SK-N-SH (cell line): ENCODE results near the gene ZNF396. TPM values are rescaled to one million over a fixed set of nuclear protein-coding genes. Genes with fewer than 3 reads are reported as not detected.

Experiments
- CTCF ChIA-PET: fragments of 300-600, 350-600 bp; formaldehyde crosslinking; extraction: SDS; loops from one replicate; lab custom pipeline; 2021; lab: Yijun Ruan, JAX
- POLR2A ChIA-PET: fragments of 350-600 bp; sonication (Branson Sonifier 250); formaldehyde crosslinking; extraction: SDS; loops from one replicate; lab custom pipeline; 2020; ENCODE audit warnings: antibody characterized with exemption, inconsistent platforms; lab: Yijun Ruan, JAX
- DNase-seq: peaks from one replicate; pipeline ENCODE4 v3.0.0; 2012
- H2AFZ ChIP-seq: fragments of 200-600 bp; sonication (generic); 2 replicates; pipeline ENCODE4 v1.8.1; 2016; ENCODE audit warnings: antibody characterized with exemption, mild to moderate bottlenecking, low read depth
- H3F3A ChIP-seq: fragments of 200-600 bp; sonication (generic); replicated peaks from 2 replicates; pipeline ENCODE3; 2016; ENCODE audit warnings: antibody characterized with exemption, mild to moderate bottlenecking; ENCODE audit not compliant: insufficient read depth
- H3K27ac ChIP-seq, 2 experiments: fragments of 200-500 bp in 1 of 2; fragments of 200-600 bp in 1 of 2; sonication (Bioruptor generic) in 1 of 2; sonication (generic), shearing (Covaris generic) in 1 of 2; 2 replicates each; pipeline versions ENCODE4 v1.5.1 to v1.6.1; 2014 to 2016; ENCODE audit warnings: low read depth in 2 of 2, inconsistent platforms in 1 of 2, low read length in 1 of 2, mild to moderate bottlenecking in 1 of 2, mixed read lengths in 1 of 2
- H3K27me3 ChIP-seq: fragments of 200-600 bp; sonication (generic), shearing (Covaris generic); 2 replicates; pipeline ENCODE4 v1.6.1; 2016; ENCODE audit warnings: mixed run types; ENCODE audit not compliant: insufficient read depth
- H3K36me3 ChIP-seq, 2 experiments: fragments of 200-500 bp in 1 of 2; fragments of 200-600 bp in 1 of 2; sonication (Bioruptor generic) in 1 of 2; sonication (generic) in 1 of 2; replicated peaks in 1 of 2; 2 replicates each; pipeline versions ENCODE3 to v1.5.1; 2014 to 2016; ENCODE audit warnings: low read length in 1 of 2, mild to moderate bottlenecking in 1 of 2; ENCODE audit not compliant: insufficient read depth in 2 of 2, control insufficient read depth in 1 of 2
- H3K4me1 ChIP-seq, 2 experiments: fragments of 200-500 bp in 1 of 2; fragments of 200-600 bp in 1 of 2; sonication (Bioruptor generic) in 1 of 2; sonication (generic), shearing (Covaris generic) in 1 of 2; 2 replicates each; pipeline versions ENCODE4 v1.5.1 to v1.6.1; 2014 to 2016; ENCODE audit warnings: low read depth in 1 of 2, low read length in 1 of 2, mixed run types in 1 of 2; ENCODE audit not compliant: insufficient read depth in 2 of 2, control insufficient read depth in 1 of 2
- H3K4me2 ChIP-seq: fragments of 200-600 bp; sonication (generic), shearing (Covaris generic); 2 replicates; pipeline ENCODE4 v1.6.1; 2017; ENCODE audit warnings: mixed run types
- H3K4me3 ChIP-seq, 2 experiments: fragments of 200-500 bp in 1 of 2; fragments of 200-600 bp in 1 of 2; sonication (Bioruptor generic) in 1 of 2; sonication (generic), shearing (Covaris generic) in 1 of 2; 2 replicates each; pipeline versions ENCODE4 v1.5.1 to v1.8.1; 2014 to 2016; ENCODE audit warnings: low read depth in 2 of 2, inconsistent platforms in 1 of 2, low read length in 1 of 2, mild to moderate bottlenecking in 1 of 2, mixed read lengths in 1 of 2, moderate library complexity in 1 of 2
- H3K79me2 ChIP-seq: fragments of 200-600 bp; sonication (generic); 2 replicates; pipeline ENCODE4 v1.8.1; 2017; ENCODE audit warnings: mild to moderate bottlenecking; ENCODE audit not compliant: insufficient read depth
- H3K9ac ChIP-seq: fragments of 200-600 bp; sonication (generic); 2 replicates; pipeline ENCODE4 v1.6.1; 2017; ENCODE audit warnings: mixed run types
- H3K9me2 ChIP-seq: fragments of 200-600 bp; sonication (generic); 2 replicates; pipeline ENCODE4 v1.6.1; 2017; ENCODE audit warnings: mixed run types
- H3K9me3 ChIP-seq: fragments of 200-600 bp; sonication (generic); 2 replicates; pipeline ENCODE4 v1.6.1; 2017; ENCODE audit warnings: mixed run types, mild to moderate bottlenecking, moderate library complexity
- H4K20me1 ChIP-seq: fragments of 200-600 bp; sonication (generic); 2 replicates; pipeline ENCODE4 v1.6.1; 2017; ENCODE audit warnings: mild to moderate bottlenecking, mixed run types; ENCODE audit not compliant: insufficient read depth
- ELF1 ChIP-seq: IDR thresholded peaks from 2 replicates; pipeline ENCODE4 v1.4.0; 2012
- EP300 ChIP-seq, 2 experiments: IDR thresholded peaks; 2 replicates each; pipeline versions ENCODE4 v1.4.0 to v1.6.1; 2012; ENCODE audit warnings: borderline replicate concordance in 1 of 2, low read depth in 1 of 2, low read length in 1 of 2
- EZH2phosphoT487 ChIP-seq: fragments of 200-600 bp; sonication (generic); IDR thresholded peaks from 2 replicates; pipeline ENCODE4 v1.6.1; 2017; ENCODE audit warnings: low read depth, mixed run types, mild to moderate bottlenecking, antibody characterized with exemption, moderate library complexity, borderline replicate concordance
- FOXJ3 ChIP-seq: sonication (generic); formaldehyde crosslinking; IDR thresholded peaks from 2 replicates; pipeline ENCODE4 v1.5.1; 2020; ENCODE audit warnings: mild to moderate bottlenecking, missing genetic modification reagents
- JUND ChIP-seq: IDR thresholded peaks from 2 replicates; pipeline ENCODE4 v1.4.0; 2012
- MXI1 ChIP-seq: IDR thresholded peaks from 2 replicates; pipeline ENCODE4 v1.6.1; 2012; ENCODE audit warnings: mild to moderate bottlenecking, low read depth, low read length, improper control_type of control experiment
- NFIC ChIP-seq: IDR thresholded peaks from 2 replicates; pipeline ENCODE4 v1.4.0; 2012; ENCODE audit warnings: borderline replicate concordance
- NRF1 ChIP-seq: IDR thresholded peaks from 2 replicates; pipeline ENCODE4 v1.6.1; 2012; ENCODE audit warnings: low read depth, mild to moderate bottlenecking, low read length
- POLR2AphosphoS5 ChIP-seq: IDR thresholded peaks from 2 replicates; pipeline ENCODE4 v1.6.1; 2012; ENCODE audit warnings: low read depth, low read length
- RCOR1 ChIP-seq: fragments of 150-350 bp; IDR thresholded peaks from 2 replicates; pipeline ENCODE4 v1.6.1; 2017; ENCODE audit warnings: antibody characterized with exemption, low read length
- REST ChIP-seq: IDR thresholded peaks from 2 replicates; pipeline ENCODE4 v1.6.1; 2012; ENCODE audit warnings: mild to moderate bottlenecking, low read depth, low read length, moderate library complexity
- RFX5 ChIP-seq: IDR thresholded peaks from 2 replicates; pipeline ENCODE4 v1.6.1; 2012; ENCODE audit warnings: mild to moderate bottlenecking, improper control_type of control experiment, low read length
- RXRA ChIP-seq: IDR thresholded peaks from 2 replicates; pipeline ENCODE4 v1.4.0; 2012; ENCODE audit warnings: low read depth, mild to moderate bottlenecking, borderline replicate concordance
- SMC3 ChIP-seq: IDR thresholded peaks from 2 replicates; pipeline ENCODE4 v1.6.1; 2012; ENCODE audit warnings: low read depth, low read length, improper control_type of control experiment
- TEAD4 ChIP-seq: IDR thresholded peaks from 2 replicates; pipeline ENCODE4 v1.4.0; 2012; ENCODE audit warnings: mild to moderate bottlenecking, borderline replicate concordance; ENCODE audit not compliant: insufficient read depth
- YY1 ChIP-seq: IDR thresholded peaks from 2 replicates; pipeline ENCODE4 v1.4.0; 2012; ENCODE audit warnings: low read depth, mild to moderate bottlenecking
- WGBS: methylation state at CpG from one replicate; pipeline ENCODE4 v1.1.6; 2017; ENCODE audit warnings: low lambda C conversion rate; 5-methylcytosine and 5-hydroxymethylcytosine counted together
- polyA plus RNA-seq, 3 experiments: library from polyadenylated mRNA; depleted of rRNA; stranded (reverse); fragments of >200 nt; gene quantifications; 2 replicates each; pipeline ENCODE4 v1.2.3, GENCODE V29; 2012
- TF ChIP-seq, protein P1 (sequence below): IDR thresholded peaks from 2 replicates; pipeline ENCODE4 v1.4.0; 2012; ENCODE audit warnings: low read depth
- TF ChIP-seq, protein P2 (sequence below): IDR thresholded peaks from 2 replicates; pipeline ENCODE4; 2012
- TF ChIP-seq, protein P3 (sequence below): IDR thresholded peaks from 2 replicates; pipeline ENCODE4 v1.4.0; 2012; ENCODE audit warnings: low read depth, borderline replicate concordance
- TF ChIP-seq, protein P4 (sequence below): fragments of 150-350 bp; IDR thresholded peaks from 2 replicates; pipeline ENCODE4 v1.6.1; 2017; ENCODE audit warnings: antibody characterized with exemption, low read length, low read depth, borderline replicate concordance

ZNF396 gene
- polyA plus RNA-seq, 1 of the 3 experiments (the other 2 are of a cell fraction) = 0.41 TPM

DNA sequence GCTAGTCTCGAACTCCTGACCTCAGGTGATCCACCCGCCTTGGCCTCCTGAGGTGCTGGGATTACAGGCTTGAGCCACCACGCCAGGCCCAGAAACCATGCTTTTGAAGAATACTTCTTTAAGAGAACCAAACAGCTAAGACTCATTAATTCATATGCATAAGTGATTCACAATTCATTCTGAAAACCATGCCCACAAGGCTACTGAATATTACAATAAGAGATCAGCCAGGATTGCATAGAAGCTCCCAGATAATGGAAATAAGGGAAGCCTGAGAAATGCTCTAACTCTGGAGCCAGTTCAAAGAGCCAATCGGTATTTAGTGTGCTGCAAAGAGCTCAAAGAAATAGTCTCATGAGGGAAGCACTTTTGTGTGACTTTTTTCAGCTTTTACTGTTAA lies 2.4 kb downstream of the ZNF396 start:
- Histone ChIP-seq H3K9me3 (no peaks in the 10 kb centered on the region), H3K27me3 (peaks cover 6% of the 10 kb centered on the region; the same call in 1 of the 2 replicates), H4K20me1 (no peaks in the 10 kb centered on the region), H3K4me2 (no peak overlapping the region), H3K27ac (no peak overlapping the region), H3K79me2 (no peaks in the 10 kb centered on the region), H3K4me3 (no peak overlapping the region), H3K9me2 (no peaks in the 10 kb centered on the region), H3F3A (no peaks in the 10 kb centered on the region), H3K36me3 (no peaks in the 10 kb centered on the region), H3K4me1 (peaks cover 0 to 5% of the 10 kb centered on the region in 2 experiments; a peak in 1 of 4 replicates), H3K9ac (no peak overlapping the region), H2AFZ (no peak overlapping the region)
- TF ChIP-seq, protein P1, sequence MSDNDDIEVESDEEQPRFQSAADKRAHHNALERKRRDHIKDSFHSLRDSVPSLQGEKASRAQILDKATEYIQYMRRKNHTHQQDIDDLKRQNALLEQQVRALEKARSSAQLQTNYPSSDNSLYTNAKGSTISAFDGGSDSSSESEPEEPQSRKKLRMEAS = no peak
- no peak for TF ChIP-seq POLR2AphosphoS5
- no peak for TF ChIP-seq NRF1
- TF ChIP-seq, protein P2, sequence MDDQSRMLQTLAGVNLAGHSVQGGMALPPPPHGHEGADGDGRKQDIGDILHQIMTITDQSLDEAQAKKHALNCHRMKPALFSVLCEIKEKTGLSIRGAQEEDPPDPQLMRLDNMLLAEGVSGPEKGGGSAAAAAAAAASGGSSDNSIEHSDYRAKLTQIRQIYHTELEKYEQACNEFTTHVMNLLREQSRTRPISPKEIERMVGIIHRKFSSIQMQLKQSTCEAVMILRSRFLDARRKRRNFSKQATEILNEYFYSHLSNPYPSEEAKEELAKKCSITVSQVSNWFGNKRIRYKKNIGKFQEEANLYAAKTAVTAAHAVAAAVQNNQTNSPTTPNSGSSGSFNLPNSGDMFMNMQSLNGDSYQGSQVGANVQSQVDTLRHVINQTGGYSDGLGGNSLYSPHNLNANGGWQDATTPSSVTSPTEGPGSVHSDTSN = no peak
- no peak for TF ChIP-seq TEAD4
- TF ChIP-seq, protein P3, sequence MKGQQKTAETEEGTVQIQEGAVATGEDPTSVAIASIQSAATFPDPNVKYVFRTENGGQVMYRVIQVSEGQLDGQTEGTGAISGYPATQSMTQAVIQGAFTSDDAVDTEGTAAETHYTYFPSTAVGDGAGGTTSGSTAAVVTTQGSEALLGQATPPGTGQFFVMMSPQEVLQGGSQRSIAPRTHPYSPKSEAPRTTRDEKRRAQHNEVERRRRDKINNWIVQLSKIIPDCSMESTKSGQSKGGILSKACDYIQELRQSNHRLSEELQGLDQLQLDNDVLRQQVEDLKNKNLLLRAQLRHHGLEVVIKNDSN = no peak
- no peak for TF ChIP-seq RXRA
- TF ChIP-seq RCOR1 = no peak
- no peak for TF ChIP-seq RFX5
- WGBS = 83% methylated on average over 4 of the region's 4 CpGs
- no peak for DNase-seq
- POLR2A ChIA-PET = interaction anchor here (1.2 kb wide), 1 partner anchor 134 kb away, joined by 4 read pairs; the partner anchor contains the start of gene ZNF397
- CTCF ChIA-PET = interaction anchor here (0.7 to 2.5 kb wide), 3 partner anchors 12 to 231 kb away, joined by 4 to 17 read pairs (median 5); no protein-coding TSS in a partner anchor

DNA sequence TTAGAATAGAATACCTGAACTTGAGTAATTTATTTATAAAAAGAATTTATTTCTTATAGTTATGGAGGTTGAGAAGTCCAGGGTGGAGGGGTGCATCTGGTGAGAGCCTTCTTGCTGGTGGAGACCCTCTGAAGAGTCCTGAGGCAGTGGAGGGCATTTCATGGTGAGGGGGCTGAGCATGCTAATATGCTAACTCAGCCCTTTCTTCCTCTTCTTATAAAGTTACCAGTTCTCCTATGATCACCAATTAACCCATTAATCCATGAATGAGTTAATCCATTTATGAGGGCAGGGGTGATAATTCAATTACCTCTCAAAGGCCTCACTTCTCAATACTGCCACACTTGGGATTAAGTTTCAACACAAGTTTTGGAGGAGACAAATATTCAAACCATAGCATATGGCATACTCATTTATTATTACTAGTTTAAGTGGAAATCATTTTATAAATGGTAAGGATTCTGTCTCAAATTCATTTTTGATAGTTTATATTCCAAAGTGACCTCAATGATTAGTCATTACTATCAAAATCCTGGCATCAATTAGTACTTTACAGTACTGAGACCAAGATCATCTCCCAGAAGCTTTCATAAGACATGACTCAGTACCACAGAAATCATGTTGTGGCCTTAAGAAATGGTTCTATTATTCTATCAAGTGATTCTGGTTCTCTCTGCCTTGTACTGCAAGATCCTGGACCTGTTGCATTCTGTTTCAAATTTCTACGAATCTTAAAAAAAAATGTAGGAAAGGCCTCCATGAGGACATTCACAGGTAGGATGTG lies 5.5 kb downstream of the ZNF396 start:
- ChIA-PET POLR2A (no interaction called here), CTCF (interaction anchor here (2.6 kb wide), 1 partner anchor 16 kb away, joined by 6 read pairs; no protein-coding TSS in a partner anchor)
- H3K9ac ChIP-seq = no peak overlapping the region
- no peaks in the 10 kb centered on the region for H3F3A ChIP-seq
- no peaks in the 10 kb centered on the region for H3K36me3 ChIP-seq
- H3K4me3 ChIP-seq = no peak overlapping the region
- WGBS = 59% methylated on average over 1 of the region's 1 CpG
- H3K4me1 ChIP-seq = peaks cover 0 to 5% of the 10 kb centered on the region in 2 experiments; a peak in 1 of 4 replicates
- no peak overlapping the region for H3K27ac ChIP-seq
- no peak for DNase-seq
- no peaks in the 10 kb centered on the region for H4K20me1 ChIP-seq
- no peaks in the 10 kb centered on the region for H3K27me3 ChIP-seq
- H2AFZ ChIP-seq = no peak overlapping the region
- H3K9me3 ChIP-seq = no peaks in the 10 kb centered on the region
- no peak for TF ChIP-seq MXI1
- TF ChIP-seq, protein P4, sequence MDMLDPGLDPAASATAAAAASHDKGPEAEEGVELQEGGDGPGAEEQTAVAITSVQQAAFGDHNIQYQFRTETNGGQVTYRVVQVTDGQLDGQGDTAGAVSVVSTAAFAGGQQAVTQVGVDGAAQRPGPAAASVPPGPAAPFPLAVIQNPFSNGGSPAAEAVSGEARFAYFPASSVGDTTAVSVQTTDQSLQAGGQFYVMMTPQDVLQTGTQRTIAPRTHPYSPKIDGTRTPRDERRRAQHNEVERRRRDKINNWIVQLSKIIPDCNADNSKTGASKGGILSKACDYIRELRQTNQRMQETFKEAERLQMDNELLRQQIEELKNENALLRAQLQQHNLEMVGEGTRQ = no peak
- TF ChIP-seq EZH2phosphoT487 = no peak
- no peak for TF ChIP-seq EP300 (IDR thresholded peaks at IDR 0.05; ENCODE audit: borderline replicate concordance in 1 of 2, low read depth in 1 of 2, low read length in 1 of 2)
- no peak for TF ChIP-seq JUND
- no peak for TF ChIP-seq FOXJ3 (CRISPR knock-in tag)
- no peak for TF ChIP-seq ELF1
- no peak for TF ChIP-seq TEAD4
- TF ChIP-seq YY1 = no peak
- no peak for TF ChIP-seq NRF1
- TF ChIP-seq NFIC = no peak
- TF ChIP-seq SMC3 = no peak
- no peak for TF ChIP-seq REST
- H3K9me2 ChIP-seq = no peaks in the 10 kb centered on the region
- no peaks in the 10 kb centered on the region for H3K79me2 ChIP-seq
- no peak overlapping the region for H3K4me2 ChIP-seq
